Liver (tissue), 9 donors: ENCODE measurements around the gene APOL3. TPM values are rescaled to one million over a fixed set of nuclear protein-coding genes. Genes with fewer than 3 reads are reported as not detected.

ENCODE experiments used
- DNase-seq: peaks from one replicate; pipeline ENCODE4 v3.0.0-alpha.2; 2017; ENCODE audit warnings: low spot score
- H3K27ac ChIP-seq, 2 donors: one replicate each; pipeline ENCODE4 v1.7.0; 2013; ENCODE audit warnings: inconsistent platforms in 2 of 2, low read length in 2 of 2, control low read depth in 1 of 2, low read depth in 1 of 2, mild to moderate bottlenecking in 1 of 2
- H3K27me3 ChIP-seq, 4 donors: one replicate each; pipeline versions ENCODE4 v1.6.1 to v1.7.0; 2013; ENCODE audit warnings: low read length in 3 of 4, inconsistent platforms in 1 of 4, mild to moderate bottlenecking in 1 of 4, moderate library complexity in 1 of 4; ENCODE audit not compliant: control insufficient read depth in 4 of 4, insufficient read depth in 4 of 4
- H3K36me3 ChIP-seq, 4 donors: one replicate each; pipeline versions ENCODE4 v1.6.1 to v1.7.0; 2013; ENCODE audit warnings: low read length in 3 of 4, mild to moderate bottlenecking in 3 of 4, low read depth in 1 of 4, moderate library complexity in 1 of 4; ENCODE audit not compliant: control insufficient read depth in 4 of 4, insufficient read depth in 3 of 4
- H3K4me1 ChIP-seq, 4 donors: one replicate each; pipeline versions ENCODE4 v1.6.1 to v1.7.0; 2013; ENCODE audit warnings: low read length in 3 of 4, mild to moderate bottlenecking in 3 of 4, moderate library complexity in 1 of 4; ENCODE audit not compliant: control insufficient read depth in 4 of 4, insufficient read depth in 4 of 4
- H3K4me3 ChIP-seq, 3 donors: one replicate each; pipeline versions ENCODE4 v1.6.1 to v1.7.0; 2013; ENCODE audit warnings: low read length in 3 of 3, control low read depth in 1 of 3, low read depth in 1 of 3, mild to moderate bottlenecking in 1 of 3
- H3K9ac ChIP-seq, 2 donors: one replicate each; pipeline ENCODE4 v1.7.0; 2013; ENCODE audit warnings: low read length in 2 of 2, mild to moderate bottlenecking in 2 of 2, moderate library complexity in 2 of 2, control low read depth in 1 of 2, low read depth in 1 of 2
- H3K9me3 ChIP-seq, 4 donors: one replicate each; pipeline versions ENCODE4 v1.6.1 to v1.7.0; 2013; ENCODE audit warnings: low read length in 3 of 4; ENCODE audit not compliant: control insufficient read depth in 4 of 4
- ATF3 ChIP-seq: IDR thresholded peaks from 2 replicates; pipeline ENCODE4 v1.6.1; 2016; ENCODE audit warnings: antibody characterized with exemption
- CTCF ChIP-seq: fragments of 150-350 bp; IDR thresholded peaks from 2 replicates; pipeline ENCODE4 v1.5.1; 2017; ENCODE audit warnings: improper control_type of control experiment, low read depth, low read length; ENCODE audit not compliant: missing input control
- EGR1 ChIP-seq, 2 donors: IDR thresholded peaks; 2 replicates each; pipeline ENCODE4 v1.6.1; 2016 to 2018; ENCODE audit warnings: antibody characterized with exemption in 2 of 2, low read depth in 2 of 2
- FOXA1 ChIP-seq: IDR thresholded peaks from 2 replicates; pipeline ENCODE4 v1.6.1; 2016; ENCODE audit warnings: antibody characterized with exemption
- FOXA2 ChIP-seq: IDR thresholded peaks from 2 replicates; pipeline ENCODE4 v1.6.1; 2016; ENCODE audit warnings: antibody characterized with exemption
- GABPA ChIP-seq, 2 donors: IDR thresholded peaks in 1 of 2; conservative IDR thresholded peaks in 1 of 2; 2 replicates each; pipeline ENCODE4 v1.6.1; 2016; ENCODE audit warnings: antibody characterized with exemption in 2 of 2, mild to moderate bottlenecking in 1 of 2, moderate library complexity in 1 of 2
- HNF4A ChIP-seq, 2 donors: conservative IDR thresholded peaks; 2 replicates each; pipeline ENCODE4 v1.6.1; 2016; ENCODE audit warnings: antibody characterized with exemption in 2 of 2, mild to moderate bottlenecking in 2 of 2
- HNF4G ChIP-seq: IDR thresholded peaks from 2 replicates; pipeline ENCODE4 v1.6.1; 2016; ENCODE audit warnings: antibody characterized with exemption
- JUND ChIP-seq, 2 donors: IDR thresholded peaks; 2 replicates each; pipeline ENCODE4 v1.6.1; 2016; ENCODE audit warnings: antibody characterized with exemption in 2 of 2
- NR2F2 ChIP-seq: IDR thresholded peaks from 2 replicates; pipeline ENCODE4 v1.6.1; 2016; ENCODE audit warnings: antibody characterized with exemption
- RAD21 ChIP-seq, 2 donors: IDR thresholded peaks; 2 replicates each; pipeline ENCODE4 v1.6.1; 2016; ENCODE audit warnings: antibody characterized with exemption in 2 of 2, mild to moderate bottlenecking in 2 of 2
- REST ChIP-seq: IDR thresholded peaks from 2 replicates; pipeline ENCODE4 v1.6.1; 2016; ENCODE audit warnings: antibody characterized with exemption, mild to moderate bottlenecking
- SP1 ChIP-seq: IDR thresholded peaks from 2 replicates; pipeline ENCODE4 v1.6.1; 2018; ENCODE audit warnings: antibody characterized with exemption, mild to moderate bottlenecking
- TAF1 ChIP-seq: conservative IDR thresholded peaks from 2 replicates; pipeline ENCODE4 v1.6.1; 2016; ENCODE audit warnings: antibody characterized with exemption, mild to moderate bottlenecking
- YY1 ChIP-seq: IDR thresholded peaks from 2 replicates; pipeline ENCODE4 v1.6.1; 2016; ENCODE audit warnings: antibody characterized with exemption, mild to moderate bottlenecking
- ZBTB33 ChIP-seq: IDR thresholded peaks from 2 replicates; pipeline ENCODE4 v1.6.1; 2016; ENCODE audit warnings: antibody characterized with exemption
- WGBS: extraction: QIAGEN DNeasy Blood & Tissue Kit; methylation state at CpG from one replicate; pipeline ENCODE4 v1.1.7; 2013; 5-methylcytosine and 5-hydroxymethylcytosine counted together
- polyA plus RNA-seq, 2 donors: library from polyadenylated mRNA; stranded (reverse) in 1 of 2; unstranded in 1 of 2; fragments of 200-250 nt in 1 of 2; fragments of >200 nt in 1 of 2; fragmentation: Nextera tagmentation in 1 of 2; extraction: Ambion mirVana in 1 of 2; gene quantifications; one replicate each; pipeline versions ENCODE4 v1.2.1 to v1.2.3, GENCODE V29; 2013 to 2015
- total RNA-seq, 2 donors: library from RNA; depleted of rRNA; stranded (reverse); fragments of >200 nt; gene quantifications; one replicate each; pipeline ENCODE4 v1.2.3, GENCODE V29; 2014
- TF ChIP-seq, protein P1 (sequence below): IDR thresholded peaks from 2 replicates; pipeline ENCODE4 v1.6.1; 2016; ENCODE audit warnings: antibody characterized with exemption
- donor health status: healthy.
- donor health status: healthy.
- donor health status: healthy.
- donor health status: healthy.
- donor health status: healthy.

Gene APOL3
- total and polyA plus RNA-seq, 4 donors = 7.2 to 34.5 (median 11.8) TPM

DNA sequence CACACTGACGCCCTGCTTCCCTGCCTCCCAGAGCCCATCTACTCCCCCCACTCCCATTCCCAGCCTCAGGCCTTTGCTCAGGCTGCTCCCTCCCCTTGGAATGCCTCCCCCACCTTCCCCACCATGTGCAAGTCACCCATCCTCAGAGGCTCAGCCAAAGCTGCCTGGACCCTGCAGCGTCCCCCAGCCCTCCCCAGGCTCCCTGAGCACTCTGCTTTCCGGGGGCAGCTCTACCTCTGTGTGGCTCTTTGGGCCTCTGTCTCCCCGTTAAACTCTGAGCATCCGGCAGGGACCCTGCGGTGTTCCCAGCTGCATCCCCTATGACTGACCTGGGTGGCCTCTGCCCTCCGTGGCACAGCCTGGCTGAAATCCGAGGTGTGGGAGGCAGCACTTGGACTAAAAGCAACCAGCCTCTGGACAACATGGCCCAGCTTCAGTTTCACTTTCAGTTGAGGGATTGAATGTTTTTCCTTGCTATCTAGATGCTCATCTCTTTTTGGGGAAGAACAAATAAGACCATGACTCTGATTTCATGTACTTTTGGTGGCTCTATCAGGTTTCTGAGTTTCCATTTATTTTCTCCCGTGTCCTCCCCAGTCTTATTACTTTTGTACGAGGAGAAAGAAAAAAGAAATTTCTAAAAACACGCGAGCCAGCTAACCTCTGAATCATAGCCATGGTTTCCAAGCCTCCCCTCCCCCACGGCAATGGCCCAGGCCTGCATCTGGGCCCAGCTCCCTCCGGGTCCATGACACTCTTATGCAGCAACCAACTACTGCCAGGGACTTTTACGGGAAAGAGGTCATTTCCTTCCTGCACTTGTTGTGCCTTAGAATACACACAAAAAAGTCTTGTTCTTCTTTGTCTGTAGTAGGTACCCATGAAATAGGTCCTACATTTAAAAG is 3.8 kb downstream of the APOL3 start (continued):
- TF ChIP-seq CTCF (no peak), TAF1 (no peak), SP1 (peak; percentile 80), JUND (IDR thresholded peaks at IDR 0.05) (peak; percentile 48 to 75), NR2F2 (peak; percentile 82), HNF4A (conservative IDR thresholded peaks at IDR 0.05) (peak; percentile 52 to 74), FOXA1 (no peak), RAD21 (IDR thresholded peaks at IDR 0.05) (peak in 1 of 2 donors; percentile 18), FOXA2 (no peak)

DNA sequence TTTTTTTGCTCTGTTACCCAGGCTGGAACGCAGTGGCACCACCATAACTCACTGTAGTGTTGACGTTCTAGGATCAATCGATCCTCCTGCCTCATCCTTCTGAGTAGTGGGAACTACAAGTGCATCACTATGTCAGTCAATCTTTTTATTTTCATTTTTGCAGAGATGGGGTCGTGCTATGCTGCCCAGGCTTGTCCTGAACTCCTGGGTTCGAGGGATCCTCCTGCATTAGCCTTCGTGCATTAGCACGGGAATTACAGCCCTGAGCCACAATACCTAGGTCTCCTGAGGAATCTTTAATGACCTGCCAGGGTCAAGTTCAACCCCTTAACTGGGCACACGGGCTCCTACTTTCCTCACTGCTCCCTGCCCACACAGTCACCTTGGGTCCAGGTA is 4.4 kb downstream of the APOL3 start:
- 33% methylated on average over 8 of the region's 8 CpGs for WGBS
- Histone ChIP-seq H3K27ac (peak overlapping the region; percentile 92 to 96), H3K36me3 (no peaks in the 10 kb centered on the region), H3K9ac (peak overlapping the region in 1 of 2 donors; percentile 21), H3K4me1 (peaks cover 23 to 87% (median 68%) of the 10 kb centered on the region in 4 donors), H3K27me3 (no peaks in the 10 kb centered on the region), H3K4me3 (peak overlapping the region in 2 of 3 donors; percentile 10 to 59), H3K9me3 (no peaks in the 10 kb centered on the region)
- TF ChIP-seq RAD21 (IDR thresholded peaks at IDR 0.05) = no peak
- no peak for TF ChIP-seq SP1
- TF ChIP-seq EGR1 (IDR thresholded peaks at IDR 0.05; ENCODE audit: low read depth in 2 of 2) = no peak
- TF ChIP-seq GABPA (IDR thresholded peaks at IDR 0.05 in 1 of 2, conservative IDR thresholded peaks at IDR 0.05 in 1 of 2) = no peak
- TF ChIP-seq, protein P1, sequence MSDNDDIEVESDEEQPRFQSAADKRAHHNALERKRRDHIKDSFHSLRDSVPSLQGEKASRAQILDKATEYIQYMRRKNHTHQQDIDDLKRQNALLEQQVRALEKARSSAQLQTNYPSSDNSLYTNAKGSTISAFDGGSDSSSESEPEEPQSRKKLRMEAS = no peak
- no peak for TF ChIP-seq REST
- no peak for DNase-seq

GRCh38 chr22:36155702-36156101 is 4.9 kb downstream of the APOL3 start:
- 32% methylated on average over 7 of the region's 7 CpGs for WGBS
- peaks cover 20 to 87% (median 63%) of the 10 kb centered on the region in 4 donors for H3K4me1 ChIP-seq
- no peaks in the 10 kb centered on the region for H3K36me3 ChIP-seq
- no peaks in the 10 kb centered on the region for H3K27me3 ChIP-seq
- no peaks in the 10 kb centered on the region for H3K9me3 ChIP-seq
- H3K4me3 ChIP-seq = peak overlapping the region in 1 of 3 donors; percentile 59
- H3K9ac ChIP-seq = no peak overlapping the region
- no peak for DNase-seq
- H3K27ac ChIP-seq = peak overlapping the region; percentile 78 to 92
- no peak for TF ChIP-seq HNF4G
- TF ChIP-seq REST = peak; percentile 32
- no peak for TF ChIP-seq ATF3
- peak; percentile 30 for TF ChIP-seq YY1
- TF ChIP-seq HNF4A (conservative IDR thresholded peaks at IDR 0.05) = peak; percentile 33 to 70
- TF ChIP-seq, protein P1 = peak; percentile 56
- TF ChIP-seq RAD21 (IDR thresholded peaks at IDR 0.05) = no peak
- no peak for TF ChIP-seq ZBTB33
